HG03103 (cell line): ENCODE data around the gene SAYSD1.

Experiments used
- ATAC-seq: cut with Tn5 transposase; IDR thresholded peaks from one replicate; pipeline ENCODE4 v1.9.1; 2021; ENCODE audit warnings: low read depth; ENCODE audit not compliant: unreplicated experiment

Gene SAYSD1

GRCh38 chr6:39059496-39060310, 55.3 kb downstream of the SAYSD1 start:
- no peak for ATAC-seq

GRCh38 chr6:39058471-39059147, 56.4 kb downstream of the SAYSD1 start:
- no peak for ATAC-seq

GRCh38 chr6:39057251-39058155, 57.5 kb downstream of the SAYSD1 start:
- no peak for ATAC-seq

GRCh38 chr6:39056681-39057080, 58.3 kb downstream of the SAYSD1 start:
- no peak for ATAC-seq

- no peak for ATAC-seq
Measured at GRCh38 chr6:39056191-39056590, 58.8 kb downstream of the SAYSD1 start.

GRCh38 chr6:39055661-39056060, 59.3 kb downstream of the SAYSD1 start:
- no peak for ATAC-seq

- no peak for ATAC-seq
Measured at GRCh38 chr6:39054577-39055142, 60.3 kb downstream of the SAYSD1 start.
